BE2C (cell line): ENCODE data around the gene NCR2.

Source experiments
- DNase-seq: peaks from one replicate; pipeline ENCODE4 v3.0.0-alpha.2; 2020
- H3K27me3 ChIP-seq: fragments of 250-450 bp; sonication (Bioruptor Pico); 2 replicates; pipeline ENCODE4 v1.5.1; 2020; ENCODE audit warnings: mild to moderate bottlenecking
- H3K36me3 ChIP-seq: fragments of 250-450 bp; sonication (Bioruptor Pico); 2 replicates; pipeline ENCODE4 v1.5.1; 2020; ENCODE audit warnings: mild to moderate bottlenecking
- H3K4me1 ChIP-seq: fragments of 250-450 bp; sonication (Bioruptor Pico); 2 replicates; pipeline ENCODE4 v1.5.1; 2020
- H3K4me3 ChIP-seq: 2 replicates; pipeline ENCODE4 v1.5.1; 2011; ENCODE audit warnings: low read depth, low read length
- H3K9me3 ChIP-seq: fragments of 250-450 bp; sonication (Bioruptor Pico); 2 replicates; pipeline ENCODE4 v1.5.1; 2020
- CTCF ChIP-seq: IDR thresholded peaks from 2 replicates; pipeline ENCODE4 v1.5.1; 2012; ENCODE audit warnings: mild to moderate bottlenecking, low read depth, low read length

The NCR2 gene

DNA sequence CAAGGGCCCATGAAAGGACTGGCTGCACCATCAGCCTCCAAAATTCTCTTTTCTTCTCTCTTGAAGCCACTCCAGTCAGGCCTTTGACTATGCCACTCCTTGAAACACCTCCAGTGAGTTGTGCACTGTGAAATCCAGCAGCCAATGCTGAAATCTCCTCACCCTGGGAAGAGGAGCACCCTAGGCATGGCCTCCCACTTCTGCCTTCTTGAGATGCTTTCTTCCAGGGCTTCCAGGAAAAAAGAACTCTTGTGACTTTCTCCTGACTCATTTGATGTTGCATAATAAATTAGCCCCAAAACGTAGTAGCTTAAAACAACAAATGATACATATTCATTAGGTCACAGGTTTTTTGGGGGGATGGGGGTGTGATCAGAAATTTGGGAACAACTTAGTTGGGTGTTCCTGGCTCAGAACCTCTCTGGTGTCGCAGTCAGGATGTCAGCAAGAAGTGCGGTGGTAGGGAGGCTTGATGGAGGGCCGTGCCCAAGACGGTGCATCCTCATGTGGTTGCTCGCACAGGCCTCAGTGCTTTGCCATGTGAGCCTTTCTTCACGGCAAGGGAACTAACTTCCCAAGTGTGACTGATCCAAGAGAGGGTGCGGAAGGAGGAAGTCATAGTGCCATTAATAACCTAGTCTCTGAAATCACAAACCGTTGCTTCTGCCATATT is 12.1 kb downstream of the NCR2 start:
- Histone ChIP-seq H3K36me3 (no peaks in the 10 kb centered on the region), H3K9me3 (no peaks in the 10 kb centered on the region), H3K4me1 (no peaks in the 10 kb centered on the region), H3K27me3 (peaks cover 16% of the 10 kb centered on the region), H3K4me3 (no peak overlapping the region)
- no peak for TF ChIP-seq CTCF
- DNase-seq, result no peak

- TF ChIP-seq CTCF, result no peak
- H3K27me3 ChIP-seq, result peaks cover 20% of the 10 kb centered on the region
These were observed 13.5 kb downstream of the NCR2 start for GRCh38 chr6:41348934-41349333.

DNA sequence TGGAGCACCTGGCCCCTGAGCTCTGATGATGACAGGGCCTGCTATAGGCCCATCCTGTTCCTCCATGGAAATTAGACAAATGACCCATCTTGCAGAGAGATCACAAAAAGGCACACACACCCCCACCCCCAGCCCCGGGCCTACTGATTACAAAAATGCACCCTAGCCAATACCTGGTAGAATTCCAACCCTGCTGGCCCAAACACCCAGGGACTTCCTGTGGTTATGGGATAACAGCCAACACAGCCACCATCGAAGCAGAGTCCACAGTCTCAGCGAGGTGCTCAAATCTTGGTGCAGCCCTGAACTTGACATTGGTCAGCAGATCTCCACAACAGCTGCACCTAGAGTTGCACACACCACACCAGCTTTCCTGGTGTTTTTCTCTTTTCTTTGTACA is 17.0 kb downstream of the NCR2 start:
- no peaks in the 10 kb centered on the region for H3K9me3 ChIP-seq
- DNase-seq, result no peak
- peaks cover 32% of the 10 kb centered on the region for H3K27me3 ChIP-seq
- no peak overlapping the region for H3K4me3 ChIP-seq
- H3K36me3 ChIP-seq, result no peaks in the 10 kb centered on the region
- no peaks in the 10 kb centered on the region for H3K4me1 ChIP-seq
- no peak for TF ChIP-seq CTCF

More at GRCh38 chr6:41348934-41349333, 13.5 kb downstream of the NCR2 start:
- H3K36me3 ChIP-seq, result no peaks in the 10 kb centered on the region
- no peaks in the 10 kb centered on the region for H3K9me3 ChIP-seq
- no peak overlapping the region for H3K4me3 ChIP-seq
- H3K4me1 ChIP-seq, result no peaks in the 10 kb centered on the region
- no peak for DNase-seq

DNA sequence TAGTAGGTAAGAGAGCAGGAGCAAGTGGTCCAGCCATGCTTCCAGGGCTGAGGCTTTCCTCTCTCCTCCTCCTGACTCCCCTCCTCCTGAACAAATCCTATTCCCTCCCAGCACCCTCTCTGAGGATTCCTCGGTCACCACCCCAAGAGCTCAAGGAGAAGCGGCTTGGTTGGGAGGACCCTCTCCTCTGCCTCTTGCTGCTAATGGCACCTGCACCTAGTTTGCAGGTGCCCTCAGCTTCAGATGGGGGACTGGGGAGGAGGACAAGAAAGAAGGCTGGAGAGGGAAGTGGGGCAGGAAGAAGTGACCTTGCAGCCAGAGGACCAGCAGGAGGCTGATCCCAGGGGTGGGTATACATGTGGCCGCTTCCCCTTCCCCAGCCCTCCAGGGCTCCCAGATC is 17.5 kb downstream of the NCR2 start:
- Histone ChIP-seq H3K4me3 (no peak overlapping the region), H3K36me3 (no peaks in the 10 kb centered on the region), H3K27me3 (peaks cover 34% of the 10 kb centered on the region), H3K4me1 (no peaks in the 10 kb centered on the region), H3K9me3 (no peaks in the 10 kb centered on the region)
- TF ChIP-seq CTCF, result no peak
- DNase-seq, result no peak

DNA sequence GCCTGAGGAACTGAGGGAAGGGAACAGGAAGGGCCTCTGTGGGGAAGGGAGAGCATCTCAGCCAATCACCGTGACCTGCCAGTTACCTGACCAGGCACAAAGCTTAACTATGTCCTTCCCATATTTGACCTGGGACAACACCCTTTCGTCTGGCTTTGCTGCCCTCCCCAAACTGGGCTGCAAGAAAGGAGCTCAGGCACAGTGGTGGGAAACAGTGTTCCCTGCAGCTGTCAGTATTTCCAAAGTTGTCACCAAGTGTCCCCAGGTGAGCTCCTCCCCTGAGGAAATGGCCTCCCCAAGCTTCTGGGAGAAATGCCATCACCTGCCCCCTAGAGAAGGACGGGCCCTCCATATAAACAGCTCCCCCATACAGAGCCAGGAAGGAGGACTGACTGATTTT is 17.9 kb downstream of the NCR2 start:
- Histone ChIP-seq H3K36me3 (no peaks in the 10 kb centered on the region), H3K4me1 (no peaks in the 10 kb centered on the region), H3K27me3 (peaks cover 35% of the 10 kb centered on the region), H3K9me3 (no peaks in the 10 kb centered on the region), H3K4me3 (no peak overlapping the region)
- TF ChIP-seq CTCF, result no peak
- no peak for DNase-seq

- Histone ChIP-seq H3K9me3 (no peaks in the 10 kb centered on the region), H3K4me1 (no peaks in the 10 kb centered on the region), H3K36me3 (no peaks in the 10 kb centered on the region), H3K27me3 (peaks cover 42% of the 10 kb centered on the region), H3K4me3 (no peak overlapping the region)
- no peak for TF ChIP-seq CTCF
- no peak for DNase-seq
These were observed 20.5 kb downstream of the NCR2 start for GRCh38 chr6:41355952-41356351.
